ENCODE results near the gene ZNF160. TPM values are rescaled to one million over a fixed set of nuclear protein-coding genes. Genes with fewer than 3 reads are reported as not detected.

ZNF160 gene
- total RNA-seq, 1 donor from 2014 or later: 32.9 TPM

GRCh38 chr19:53123400-53123799 is 20.2 kb upstream of the ZNF160 start:
- H3K27me3 Mint-ChIP-seq (ENCODE audit: unreplicated experiment): no peaks in the 10 kb centered on the region

GRCh38 chr19:53112286-53112685 is 9.1 kb upstream of the ZNF160 start:
- H3K4me3 Mint-ChIP-seq (ENCODE audit: unreplicated experiment): no peak overlapping the region
- no peak for DNase-seq (ENCODE audit: extremely low spot score, unreplicated experiment)

More at GRCh38 chr19:53123400-53123799, 20.2 kb upstream of the ZNF160 start:
- Mint-ChIP-seq H3K9me3 (ENCODE audit: unreplicated experiment) (peaks cover 18% of the 10 kb centered on the region), H3K27ac (ENCODE audit: unreplicated experiment) (no peak overlapping the region), H3K36me3 (ENCODE audit: unreplicated experiment) (peaks cover 29% of the 10 kb centered on the region), H3K4me1 (ENCODE audit: unreplicated experiment) (no peaks in the 10 kb centered on the region), H3K4me3 (ENCODE audit: unreplicated experiment) (no peak overlapping the region)
- TF ChIP-seq CTCF (IDR thresholded peaks at IDR 0.05): no peak
- DNase-seq (ENCODE audit: extremely low spot score, unreplicated experiment): no peak

GRCh38 chr19:53109527-53109926 is 6.3 kb upstream of the ZNF160 start:
- H3K9me3 Mint-ChIP-seq (ENCODE audit: unreplicated experiment): peaks cover 33% of the 10 kb centered on the region
- no peak overlapping the region for H3K4me3 Mint-ChIP-seq (ENCODE audit: unreplicated experiment)
- peaks cover 48% of the 10 kb centered on the region for H3K36me3 Mint-ChIP-seq (ENCODE audit: unreplicated experiment)
- no peak for TF ChIP-seq CTCF (IDR thresholded peaks at IDR 0.05)
- H3K4me1 Mint-ChIP-seq (ENCODE audit: unreplicated experiment): no peaks in the 10 kb centered on the region
- H3K27ac Mint-ChIP-seq (ENCODE audit: unreplicated experiment): no peak overlapping the region
- DNase-seq (ENCODE audit: extremely low spot score, unreplicated experiment): no peak
- H3K27me3 Mint-ChIP-seq (ENCODE audit: unreplicated experiment): no peaks in the 10 kb centered on the region

More at GRCh38 chr19:53112286-53112685, 9.1 kb upstream of the ZNF160 start:
- no peak for TF ChIP-seq CTCF (IDR thresholded peaks at IDR 0.05)
- Mint-ChIP-seq H3K27ac (ENCODE audit: unreplicated experiment) (no peak overlapping the region), H3K36me3 (ENCODE audit: unreplicated experiment) (peaks cover 75% of the 10 kb centered on the region), H3K9me3 (ENCODE audit: unreplicated experiment) (peaks cover 48% of the 10 kb centered on the region), H3K27me3 (ENCODE audit: unreplicated experiment) (no peaks in the 10 kb centered on the region), H3K4me1 (ENCODE audit: unreplicated experiment) (no peaks in the 10 kb centered on the region)

- H3K4me3 Mint-ChIP-seq (ENCODE audit: unreplicated experiment): peak overlapping the region; percentile 96
- no peaks in the 10 kb centered on the region for H3K27me3 Mint-ChIP-seq (ENCODE audit: unreplicated experiment)
- no peak for TF ChIP-seq CTCF (IDR thresholded peaks at IDR 0.05)
- peak overlapping the region; percentile 95 for H3K27ac Mint-ChIP-seq (ENCODE audit: unreplicated experiment)
- H3K9me3 Mint-ChIP-seq (ENCODE audit: unreplicated experiment): no peaks in the 10 kb centered on the region
- H3K4me1 Mint-ChIP-seq (ENCODE audit: unreplicated experiment): peaks cover 23% of the 10 kb centered on the region
- peak; percentile 84 for DNase-seq (ENCODE audit: extremely low spot score, unreplicated experiment)
- H3K36me3 Mint-ChIP-seq (ENCODE audit: unreplicated experiment): peaks cover 21% of the 10 kb centered on the region
These were observed 427 bp downstream of the ZNF160 start for GRCh38 chr19:53102756-53103233.

- Mint-ChIP-seq H3K4me1 (ENCODE audit: unreplicated experiment) (peaks cover 24% of the 10 kb centered on the region), H3K9me3 (ENCODE audit: unreplicated experiment) (no peaks in the 10 kb centered on the region), H3K4me3 (ENCODE audit: unreplicated experiment) (peak overlapping the region; percentile 96), H3K36me3 (ENCODE audit: unreplicated experiment) (peaks cover 26% of the 10 kb centered on the region), H3K27me3 (ENCODE audit: unreplicated experiment) (no peaks in the 10 kb centered on the region), H3K27ac (ENCODE audit: unreplicated experiment) (peak overlapping the region; percentile 95)
- no peak for DNase-seq (ENCODE audit: extremely low spot score, unreplicated experiment)
- no peak for TF ChIP-seq CTCF (IDR thresholded peaks at IDR 0.05)
These were observed 941 bp downstream of the ZNF160 start for GRCh38 chr19:53102206-53102755.
